OCI-LY7 (cell line): Measurements from ENCODE around the gene ZMYM1.

Source experiments
- EZH2phosphoT487 ChIP-seq: fragments of 200-600 bp; sonication (generic); IDR thresholded peaks from 2 replicates; pipeline ENCODE4 v1.6.1; 2018; ENCODE audit warnings: low read depth, borderline replicate concordance, mild to moderate bottlenecking, mixed run types, antibody characterized with exemption, low read length, moderate library complexity, mixed read lengths
- TF ChIP-seq, protein P1 (sequence below): fragments of 200-600 bp; sonication (generic); conservative IDR thresholded peaks from 2 replicates; pipeline ENCODE4 v1.5.1; 2014; ENCODE audit warnings: mild to moderate bottlenecking, antibody characterized with exemption, low read length, moderate library complexity, mixed read lengths

DNA sequence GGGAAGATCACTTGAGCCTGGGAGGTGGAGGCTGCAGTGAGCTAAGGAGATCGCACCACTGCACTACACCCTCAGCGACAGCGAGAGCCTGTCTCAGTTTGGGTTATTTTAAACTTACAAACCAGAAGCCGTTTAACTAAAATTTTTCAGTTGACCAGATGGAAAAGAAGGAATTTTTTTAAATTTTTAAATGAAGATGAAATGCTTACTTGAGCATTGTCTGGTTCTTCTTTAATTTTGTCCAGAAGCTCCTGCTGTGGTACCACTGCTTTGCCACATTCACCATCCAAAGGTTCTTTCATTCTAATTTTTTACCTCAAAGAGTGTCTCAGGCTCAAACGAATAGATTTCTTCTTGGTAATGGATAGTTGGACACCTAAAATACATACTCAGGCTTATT is 48.8 kb upstream of the ZMYM1 start:
- TF ChIP-seq, protein P1, sequence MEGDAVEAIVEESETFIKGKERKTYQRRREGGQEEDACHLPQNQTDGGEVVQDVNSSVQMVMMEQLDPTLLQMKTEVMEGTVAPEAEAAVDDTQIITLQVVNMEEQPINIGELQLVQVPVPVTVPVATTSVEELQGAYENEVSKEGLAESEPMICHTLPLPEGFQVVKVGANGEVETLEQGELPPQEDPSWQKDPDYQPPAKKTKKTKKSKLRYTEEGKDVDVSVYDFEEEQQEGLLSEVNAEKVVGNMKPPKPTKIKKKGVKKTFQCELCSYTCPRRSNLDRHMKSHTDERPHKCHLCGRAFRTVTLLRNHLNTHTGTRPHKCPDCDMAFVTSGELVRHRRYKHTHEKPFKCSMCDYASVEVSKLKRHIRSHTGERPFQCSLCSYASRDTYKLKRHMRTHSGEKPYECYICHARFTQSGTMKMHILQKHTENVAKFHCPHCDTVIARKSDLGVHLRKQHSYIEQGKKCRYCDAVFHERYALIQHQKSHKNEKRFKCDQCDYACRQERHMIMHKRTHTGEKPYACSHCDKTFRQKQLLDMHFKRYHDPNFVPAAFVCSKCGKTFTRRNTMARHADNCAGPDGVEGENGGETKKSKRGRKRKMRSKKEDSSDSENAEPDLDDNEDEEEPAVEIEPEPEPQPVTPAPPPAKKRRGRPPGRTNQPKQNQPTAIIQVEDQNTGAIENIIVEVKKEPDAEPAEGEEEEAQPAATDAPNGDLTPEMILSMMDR: no peak
- no peak for TF ChIP-seq EZH2phosphoT487
